GM12878 (cell line): ENCODE data around the gene THADA. TPM values are rescaled to one million over a fixed set of nuclear protein-coding genes. Genes with fewer than 3 reads are reported as not detected.

Source experiments
- ATAC-seq: fragments of 200-7000 bp; cut with Tn5 transposase; 3 replicates; pipeline ENCODE4 v1.9.1; 2020; ENCODE audit warnings: mild to moderate bottlenecking, moderate library complexity
- BruUV-seq: library from RNA; stranded (reverse); fragments of 400-500 nt; replicated peaks from 2 replicates; lab custom pipeline; 2021; lab: Mats Ljungman, UMichigan
- CTCF ChIA-PET: fragments of 300-600 bp; sonication (Branson Sonifier 250); formaldehyde crosslinking; extraction: SDS; loops from one replicate; lab custom pipeline; 2021; ENCODE audit warnings: inconsistent platforms; lab: Yijun Ruan, JAX
- POLR2A ChIA-PET: fragments of 350-600 bp; formaldehyde crosslinking; extraction: SDS; loops from one replicate; lab custom pipeline; 2021; ENCODE audit warnings: inconsistent platforms; lab: Charles Lee
- RAD21 ChIA-PET: fragments of 300-600 bp; sonication (Branson Sonifier 250); formaldehyde crosslinking; loops from one replicate; lab custom pipeline; 2023; ENCODE audit warnings: antibody characterized with exemption; ENCODE audit not compliant: unreplicated experiment; lab: Charles Lee
- SMC1A ChIA-PET: fragments of 300-600 bp; sonication (Branson Sonifier 250); formaldehyde crosslinking; loops from one replicate; lab custom pipeline; 2023; ENCODE audit not compliant: unreplicated experiment, uncharacterized antibody; lab: Charles Lee
- DNase-seq: peaks from one replicate; pipeline ENCODE4 v3.0.0-alpha.2; 2011; ENCODE audit warnings: low read depth, low spot score
- FAIRE-seq: peaks from 3 replicates; lab custom pipeline; 2011; peaks lifted over from hg19 to GRCh38; lab: Jason Lieb, UNC
- H2AFZ ChIP-seq: 2 replicates; pipeline ENCODE4 v1.6.0; 2011; ENCODE audit warnings: low read depth, low read length, control low read depth; ENCODE audit not compliant: control insufficient read depth
- H3K27ac ChIP-seq: 2 replicates; pipeline ENCODE4 v1.5.1; 2011; ENCODE audit warnings: control low read depth; ENCODE audit not compliant: control insufficient read depth, insufficient read depth
- H3K27me3 ChIP-seq, 2 experiments: replicated peaks in 1 of 2; 2 replicates each; pipeline versions ENCODE4 v1.6.0 to v1.6.1; 2011; ENCODE audit warnings: low read length in 1 of 2; ENCODE audit not compliant: control insufficient read depth in 2 of 2, insufficient read depth in 2 of 2
- H3K36me3 ChIP-seq, 2 experiments: 2 replicates each; pipeline ENCODE4 v1.5.1; 2011; ENCODE audit warnings: low read length in 1 of 2; ENCODE audit not compliant: control insufficient read depth in 2 of 2, insufficient read depth in 2 of 2
- H3K4me1 ChIP-seq: 2 replicates; pipeline ENCODE4 v1.6.1; 2011; ENCODE audit warnings: mild to moderate bottlenecking, low read length, moderate library complexity, mixed read lengths; ENCODE audit not compliant: control insufficient read depth, insufficient read depth
- H3K4me2 ChIP-seq: 2 replicates; pipeline ENCODE4 v1.6.0; 2011; ENCODE audit warnings: control low read depth; ENCODE audit not compliant: control insufficient read depth, insufficient read depth
- H3K4me3 ChIP-seq: fragments of 200-600 bp; sonication (generic); 2 replicates; pipeline ENCODE4 v1.5.1; 2016
- H3K79me2 ChIP-seq: 2 replicates; pipeline ENCODE4 v1.6.0; 2011; ENCODE audit warnings: low read length; ENCODE audit not compliant: control insufficient read depth, insufficient read depth
- H3K9ac ChIP-seq: 2 replicates; pipeline ENCODE4 v1.8.0; 2011; ENCODE audit warnings: low read length, control low read depth, mixed read lengths; ENCODE audit not compliant: control insufficient read depth, insufficient read depth
- H3K9me3 ChIP-seq: replicated peaks from 3 replicates; pipeline ENCODE4 v1.5.1; 2011; ENCODE audit warnings: mild to moderate bottlenecking, low read length; ENCODE audit not compliant: control insufficient read depth, insufficient read depth
- H4K20me1 ChIP-seq: 2 replicates; pipeline ENCODE4 v1.6.0; 2011; ENCODE audit not compliant: control insufficient read depth, insufficient read depth
- CBX3 ChIP-seq: fragments of 200-600 bp; sonication (generic); IDR thresholded peaks from 2 replicates; pipeline ENCODE4 v1.6.1; 2016; ENCODE audit warnings: low read depth, borderline replicate concordance
- CEBPB ChIP-seq, 2 experiments: fragments of 150-350 bp in 1 of 2; IDR thresholded peaks; 2 replicates each; pipeline ENCODE4 v1.6.1; 2012 to 2014; ENCODE audit warnings: low read depth in 2 of 2, low read length in 2 of 2, borderline replicate concordance in 1 of 2, inconsistent platforms in 1 of 2
- IKZF1 ChIP-seq: fragments of 450-650 bp; conservative IDR thresholded peaks from 2 replicates; pipeline ENCODE4 v1.6.1; 2017; ENCODE audit warnings: antibody characterized with exemption, mild to moderate bottlenecking
- KAT2A ChIP-seq: conservative IDR thresholded peaks from 2 replicates; pipeline ENCODE4 v1.6.1; 2011; ENCODE audit warnings: low read depth, low read length; ENCODE audit not compliant: control insufficient read depth
- MYC ChIP-seq: IDR thresholded peaks from 2 replicates; pipeline ENCODE4 v1.6.1; 2011; ENCODE audit warnings: mild to moderate bottlenecking, low read length, moderate library complexity, inconsistent platforms; ENCODE audit not compliant: insufficient read depth, insufficient replicate concordance, insufficient read length, severe bottlenecking
- NR2F1 ChIP-seq: fragments of 450-650 bp; conservative IDR thresholded peaks from 2 replicates; pipeline ENCODE4 v1.6.1; 2017; ENCODE audit warnings: mild to moderate bottlenecking
- PAX5 ChIP-seq: IDR thresholded peaks from 2 replicates; pipeline ENCODE4 v1.6.1; 2011; ENCODE audit warnings: low read depth, low read length, borderline replicate concordance
- PBX3 ChIP-seq: IDR thresholded peaks from 2 replicates; pipeline ENCODE4 v1.6.1; 2011; ENCODE audit warnings: mild to moderate bottlenecking, low read depth, low read length, moderate library complexity; ENCODE audit not compliant: insufficient replicate concordance
- POLR2A ChIP-seq: IDR thresholded peaks from 2 replicates; pipeline ENCODE4 v1.6.1; 2011; ENCODE audit warnings: low read depth, mild to moderate bottlenecking, low read length
- SIX5 ChIP-seq: IDR thresholded peaks from 2 replicates; pipeline ENCODE4 v1.6.1; 2011; ENCODE audit warnings: mild to moderate bottlenecking, low read depth, low read length, moderate library complexity; ENCODE audit not compliant: severe bottlenecking
- SMAD1 ChIP-seq: fragments of 450-650 bp; IDR thresholded peaks from 2 replicates; pipeline ENCODE4 v1.6.1; 2018; ENCODE audit warnings: mild to moderate bottlenecking, low read depth; ENCODE audit not compliant: partially characterized antibody
- STAT1 ChIP-seq: fragments of 450-650 bp; conservative IDR thresholded peaks from 2 replicates; pipeline ENCODE4 v1.6.1; 2014; ENCODE audit warnings: antibody characterized with exemption, mild to moderate bottlenecking
- WRNIP1 ChIP-seq: IDR thresholded peaks from 2 replicates; pipeline ENCODE4 v1.6.1; 2011; ENCODE audit warnings: low read depth, low read length, improper control_type of control experiment, borderline replicate concordance
- ZSCAN29 ChIP-seq: fragments of 450-650 bp; IDR thresholded peaks from 2 replicates; pipeline ENCODE4 v1.6.1; 2017; ENCODE audit warnings: mild to moderate bottlenecking, moderate library complexity
- WGBS: methylation state at CpG from one replicate; pipeline ENCODE4 v1.1.6; 2016; ENCODE audit warnings: low lambda C conversion rate; ENCODE audit not compliant: insufficient replicate concordance, insufficient coverage; ENCODE audit errors: missing lambda C conversion rate; 5-methylcytosine and 5-hydroxymethylcytosine counted together
- in situ Hi-C: fragments of 300-500 bp; cut with MboI; formaldehyde crosslinking; loops from 9 replicates; pipeline ENCODE4 v1.14.3; 2018; ENCODE audit warnings: mixed read lengths
- intact Hi-C: fragments of 100-400 bp; cut with micrococcal nuclease; formaldehyde crosslinking; loops from one replicate; pipeline ENCODE4 v1.14.2; 2022; ENCODE audit not compliant: unreplicated experiment
- polyA plus RNA-seq, 11 experiments: library from polyadenylated mRNA; depleted of rRNA in 4 of 11; unstranded in 6 of 11; stranded (reverse) in 5 of 11; fragments of >200 nt; fragmentation: Nextera tagmentation in 4 of 11; fragmentation: Illumina TruSeq in 1 of 11; extraction: Ambion mirVana in 4 of 11; extraction: Trizol in 1 of 11; gene quantifications; 1 replicate in 1 of 11; 2 replicates in 10 of 11; pipeline versions ENCODE4 v1.2.1 to v1.2.3, GENCODE V29; 2011 to 2016; ENCODE audit warnings: inconsistent platforms in 2 of 11, missing spikeins in 2 of 11, low read depth in 1 of 11
- total RNA-seq, 4 experiments: library from RNA; depleted of rRNA in 3 of 4; stranded (reverse); fragments of >200 nt in 3 of 4; fragmentation: Illumina TruSeq in 1 of 4; extraction: Trizol in 1 of 4; gene quantifications; 2 replicates each; pipeline versions ENCODE4 v1.2.1 to v1.2.3, GENCODE V29; 2013 to 2021
- TF ChIP-seq, protein P1 (sequence below): fragments of 150-350 bp; IDR thresholded peaks from 2 replicates; pipeline ENCODE4 v1.6.1; 2016; ENCODE audit warnings: low read depth, low read length

Gene THADA
- total and polyA plus RNA-seq, 10 of the 15 experiments (the other 5 are each of a cell fraction or from before 2014, with no cell fraction given), result 14.6 to 33.2 (median 23.2) TPM

GRCh38 chr2:43424262-43425207 is 171.3 kb downstream of the THADA start:
- Histone ChIP-seq H4K20me1 (no peaks in the 10 kb centered on the region), H3K9me3 (no peaks in the 10 kb centered on the region; the same call in 1 of the 3 replicates), H3K36me3 (no peaks in the 10 kb centered on the region; a peak in 2 of 4 replicates), H3K27ac (peak overlapping the region; percentile 94), H3K4me1 (peaks cover 50% of the 10 kb centered on the region), H2AFZ (peak overlapping the region; percentile 13), H3K9ac (peak overlapping the region; percentile 57), H3K4me2 (peak overlapping the region; percentile 83), H3K27me3 (no peaks in the 10 kb centered on the region), H3K4me3 (no peak overlapping the region), H3K79me2 (no peaks in the 10 kb centered on the region)
- BruUV-seq, result no TSS peak
- FAIRE-seq (peak; percentile 79), DNase-seq (no peak), ATAC-seq (peak; percentile 49)
- ChIA-PET POLR2A (interaction anchor here (0.5 to 6.4 kb wide), 14 partner anchors 9 to 204 kb away, joined by 3 to 185 read pairs (median 6); no protein-coding TSS in a partner anchor), RAD21 (interaction anchor here (0.9 to 7.1 kb wide), 22 partner anchors 10 to 250 kb away, joined by 3 to 360 read pairs (median 6); partner anchors contain the start of gene ZFP36L2), SMC1A (interaction anchor here (0.6 to 5.9 kb wide), 33 partner anchors 9 to 451 kb away, joined by 3 to 378 read pairs (median 5); no protein-coding TSS in a partner anchor), CTCF (interaction anchor here (0.8 to 5.9 kb wide), 14 partner anchors 9 to 199 kb away, joined by 3 to 112 read pairs (median 8); no protein-coding TSS in a partner anchor)
- 7% methylated on average over 6 of the region's 6 CpGs for WGBS
- intact Hi-C loops, result loop anchor here (1.0 to 2.0 kb wide), 2 partner anchors 36 to 293 kb away; no protein-coding TSS in a partner anchor
- in situ Hi-C loops, result no loop called here
- TF ChIP-seq PBX3 (peak; percentile 56), WRNIP1 (no peak), NR2F1 (peak; percentile 51), PAX5 (0 out of 2 replicates have a peak, but pooled peaks have one; percentile 15), ZSCAN29 (no peak), IKZF1 (peak; percentile 62), CEBPB (IDR thresholded peaks at IDR 0.05; ENCODE audit: borderline replicate concordance in 1 of 2, low read depth in 2 of 2, low read length in 2 of 2) (no peak), POLR2A (no peak), MYC (no peak), SMAD1 (no peak), KAT2A (no peak), STAT1 (no peak), CBX3 (no peak), SIX5 (no peak)
- TF ChIP-seq, protein P1, sequence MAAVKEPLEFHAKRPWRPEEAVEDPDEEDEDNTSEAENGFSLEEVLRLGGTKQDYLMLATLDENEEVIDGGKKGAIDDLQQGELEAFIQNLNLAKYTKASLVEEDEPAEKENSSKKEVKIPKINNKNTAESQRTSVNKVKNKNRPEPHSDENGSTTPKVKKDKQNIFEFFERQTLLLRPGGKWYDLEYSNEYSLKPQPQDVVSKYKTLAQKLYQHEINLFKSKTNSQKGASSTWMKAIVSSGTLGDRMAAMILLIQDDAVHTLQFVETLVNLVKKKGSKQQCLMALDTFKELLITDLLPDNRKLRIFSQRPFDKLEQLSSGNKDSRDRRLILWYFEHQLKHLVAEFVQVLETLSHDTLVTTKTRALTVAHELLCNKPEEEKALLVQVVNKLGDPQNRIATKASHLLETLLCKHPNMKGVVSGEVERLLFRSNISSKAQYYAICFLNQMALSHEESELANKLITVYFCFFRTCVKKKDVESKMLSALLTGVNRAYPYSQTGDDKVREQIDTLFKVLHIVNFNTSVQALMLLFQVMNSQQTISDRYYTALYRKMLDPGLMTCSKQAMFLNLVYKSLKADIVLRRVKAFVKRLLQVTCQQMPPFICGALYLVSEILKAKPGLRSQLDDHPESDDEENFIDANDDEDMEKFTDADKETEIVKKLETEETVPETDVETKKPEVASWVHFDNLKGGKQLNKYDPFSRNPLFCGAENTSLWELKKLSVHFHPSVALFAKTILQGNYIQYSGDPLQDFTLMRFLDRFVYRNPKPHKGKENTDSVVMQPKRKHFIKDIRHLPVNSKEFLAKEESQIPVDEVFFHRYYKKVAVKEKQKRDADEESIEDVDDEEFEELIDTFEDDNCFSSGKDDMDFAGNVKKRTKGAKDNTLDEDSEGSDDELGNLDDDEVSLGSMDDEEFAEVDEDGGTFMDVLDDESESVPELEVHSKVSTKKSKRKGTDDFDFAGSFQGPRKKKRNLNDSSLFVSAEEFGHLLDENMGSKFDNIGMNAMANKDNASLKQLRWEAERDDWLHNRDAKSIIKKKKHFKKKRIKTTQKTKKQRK, result no peak
